ENCODE measurements around the gene JPH2.

Gene JPH2

GRCh38 chr20:44111712-44112335 lies 75.2 kb downstream of the JPH2 start:
- no peak overlapping the region for H3K4me3 ChIP-seq (ENCODE audit: low read depth, low read length)
- DNase-seq (ENCODE audit: low read depth): no peak
- no peak for TF ChIP-seq CTCF (IDR thresholded peaks at IDR 0.05; ENCODE audit: low read depth, low read length, missing control alignments)

- no peak overlapping the region for H3K4me3 ChIP-seq (ENCODE audit: low read depth, low read length)
- TF ChIP-seq CTCF (IDR thresholded peaks at IDR 0.05; ENCODE audit: low read depth, low read length, missing control alignments): no peak
- DNase-seq (ENCODE audit: low read depth): no peak
Observed at GRCh38 chr20:44110816-44111568, 76.0 kb downstream of the JPH2 start.

DNA sequence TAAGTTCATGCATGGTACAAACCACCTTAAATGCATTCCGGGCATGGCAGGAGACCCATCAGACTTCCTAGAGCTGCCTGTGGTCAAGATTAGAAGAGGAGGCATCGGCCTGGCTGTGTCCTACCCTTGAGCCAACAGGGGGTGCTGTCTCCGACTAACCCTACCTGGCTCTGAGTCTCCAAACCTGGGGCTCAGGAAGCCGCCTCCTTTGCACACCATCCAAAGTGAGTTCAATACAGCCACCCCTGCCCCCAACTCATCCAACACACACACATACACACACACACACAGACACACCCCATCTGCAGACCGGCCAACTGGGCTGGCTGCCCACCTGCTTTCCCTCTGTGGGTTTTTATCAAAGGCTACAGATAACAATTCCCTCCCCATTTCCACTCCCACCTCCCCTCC lies 77.0 kb downstream of the JPH2 start:
- no peak overlapping the region for H3K4me3 ChIP-seq (ENCODE audit: low read depth, low read length)
- peak; percentile 48 for TF ChIP-seq CTCF (IDR thresholded peaks at IDR 0.05; ENCODE audit: low read depth, low read length, missing control alignments)
- no peak for DNase-seq (ENCODE audit: low read depth)

DNA sequence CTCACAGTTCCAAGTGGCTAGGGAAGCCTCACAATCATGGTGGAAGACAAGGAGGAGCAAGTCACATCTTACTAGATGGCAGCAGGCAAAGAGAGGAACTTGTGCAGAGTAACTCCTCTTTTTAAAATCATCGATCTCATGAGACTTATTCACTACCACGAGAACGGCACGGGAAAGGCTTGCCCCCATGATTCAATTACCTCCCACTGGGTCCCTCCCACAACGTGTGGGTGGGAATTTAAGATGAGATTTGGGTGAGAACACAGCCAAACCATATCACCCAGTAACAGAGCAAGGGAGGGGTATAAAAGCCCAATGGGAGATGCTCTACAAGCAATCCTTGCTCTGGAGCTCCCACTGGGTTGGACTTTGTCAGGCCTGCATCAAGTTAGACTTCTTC lies 80.4 kb downstream of the JPH2 start:
- H3K4me3 ChIP-seq (ENCODE audit: low read depth, low read length): no peak overlapping the region
- no peak for TF ChIP-seq CTCF (IDR thresholded peaks at IDR 0.05; ENCODE audit: low read depth, low read length, missing control alignments)
- DNase-seq (ENCODE audit: low read depth): no peak

GRCh38 chr20:44104798-44105517 lies 82.0 kb downstream of the JPH2 start:
- no peak for TF ChIP-seq CTCF (IDR thresholded peaks at IDR 0.05; ENCODE audit: low read depth, low read length, missing control alignments)
- no peak for DNase-seq (ENCODE audit: low read depth)
- no peak overlapping the region for H3K4me3 ChIP-seq (ENCODE audit: low read depth, low read length)

GRCh38 chr20:44102582-44102981 lies 84.4 kb downstream of the JPH2 start:
- H3K4me3 ChIP-seq (ENCODE audit: low read depth, low read length): no peak overlapping the region
- DNase-seq (ENCODE audit: low read depth): no peak
- TF ChIP-seq CTCF (IDR thresholded peaks at IDR 0.05; ENCODE audit: low read depth, low read length, missing control alignments): no peak

Measured in GM12864 (cell line).